ENCODE results near the gene TMEM212. TPM values are rescaled to one million over a fixed set of nuclear protein-coding genes. Genes with fewer than 3 reads are reported as not detected.
A peak's percentile ranks its signal among the peaks of the same experiment; 100 is the strongest.
"Not testable (repeated sequence)": the region's sequence is repeated elsewhere in the genome, so short reads cannot be mapped to it uniquely, and the experiment has no call there.

Gene TMEM212
- polyA plus RNA-seq, 2 donors: not detected

DNA sequence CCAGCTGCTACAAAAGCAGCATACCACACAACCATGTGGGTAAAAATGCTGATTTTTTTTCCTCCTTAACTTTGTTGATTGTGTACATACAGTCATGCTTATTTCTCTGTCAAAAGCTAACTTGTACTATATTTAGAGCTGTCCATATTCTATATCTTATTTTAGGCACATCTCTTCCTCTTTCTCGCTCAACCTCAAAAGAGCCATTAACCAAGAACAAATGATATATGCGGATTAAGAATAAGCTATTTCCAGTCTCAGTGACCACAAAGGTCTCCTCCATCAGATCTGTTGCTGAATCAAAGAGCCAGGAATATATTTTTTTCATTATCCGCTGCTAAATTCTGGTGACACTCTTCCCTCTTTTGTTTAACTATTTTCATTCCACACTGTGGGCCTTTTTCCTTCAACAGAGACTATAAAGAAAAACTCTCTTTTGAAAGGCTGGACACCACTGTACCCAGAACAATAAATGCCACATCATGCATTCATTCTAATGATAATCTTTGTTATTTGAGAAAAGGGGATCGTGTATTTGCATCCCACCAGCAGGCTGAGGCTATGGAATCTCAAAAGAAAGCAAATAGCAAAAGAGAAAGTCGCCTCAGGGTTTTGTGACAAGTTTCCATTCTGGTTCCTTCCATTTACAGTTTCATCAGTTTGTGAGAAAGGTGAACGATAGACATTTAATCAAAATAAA lies 8.0 kb downstream of the TMEM212 start:
- Histone ChIP-seq H3K4me1 (ENCODE audit: control insufficient read depth in 2 of 2, insufficient read depth in 2 of 2, low read length in 1 of 2) (peaks cover 0 to 2% of the 10 kb centered on the region in 2 donors), H3K27ac (ENCODE audit: low read depth in 2 of 2, low read length in 1 of 2) (no peak overlapping the region), H3K9me3 (ENCODE audit: control insufficient read depth in 2 of 2, insufficient read depth in 1 of 2, low read depth in 1 of 2, low read length in 1 of 2) (no peaks in the 10 kb centered on the region), H3K36me3 (ENCODE audit: control insufficient read depth in 2 of 2, insufficient read depth in 2 of 2, low read length in 1 of 2) (no peaks in the 10 kb centered on the region), H3K27me3 (ENCODE audit: control insufficient read depth in 1 of 2, insufficient read depth in 2 of 2, low read length in 2 of 2) (no peaks in the 10 kb centered on the region), H3K4me3 (ENCODE audit: low read depth in 1 of 2, low read length in 2 of 2) (no peak overlapping the region)
- WGBS, 2 donors: 81 to 83% methylated on average over 6 of the region's 6 CpGs

DNA sequence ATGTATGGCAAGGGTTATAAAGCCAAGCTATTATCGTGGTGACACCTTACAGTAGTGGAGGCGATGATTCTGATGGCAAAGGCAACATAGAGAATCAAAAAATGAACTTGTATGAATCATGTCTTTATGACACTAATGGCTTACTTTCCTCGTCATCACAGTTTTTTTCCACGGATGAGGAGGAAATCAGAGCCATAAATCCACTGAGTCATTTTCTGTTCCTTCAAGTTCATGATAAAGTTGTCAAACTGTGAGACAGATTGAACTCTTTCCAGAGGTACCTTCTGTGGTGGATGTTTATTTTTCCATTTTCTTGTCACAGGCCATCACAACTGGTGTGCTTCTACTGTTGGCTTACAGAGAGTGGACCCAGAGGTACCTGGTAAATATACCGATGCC lies 8.5 kb downstream of the TMEM212 start:
- Histone ChIP-seq H3K27ac (ENCODE audit: low read depth in 2 of 2, low read length in 1 of 2) (no peak overlapping the region), H3K4me3 (ENCODE audit: low read depth in 1 of 2, low read length in 2 of 2) (no peak overlapping the region), H3K36me3 (ENCODE audit: control insufficient read depth in 2 of 2, insufficient read depth in 2 of 2, low read length in 1 of 2) (no peaks in the 10 kb centered on the region), H3K27me3 (ENCODE audit: control insufficient read depth in 1 of 2, insufficient read depth in 2 of 2, low read length in 2 of 2) (no peaks in the 10 kb centered on the region), H3K9me3 (ENCODE audit: control insufficient read depth in 2 of 2, insufficient read depth in 1 of 2, low read depth in 1 of 2, low read length in 1 of 2) (no peaks in the 10 kb centered on the region), H3K4me1 (ENCODE audit: control insufficient read depth in 2 of 2, insufficient read depth in 2 of 2, low read length in 1 of 2) (peaks cover 0 to 2% of the 10 kb centered on the region in 2 donors)
- WGBS, 2 donors: 52 to 67% methylated on average over 5 of the region's 5 CpGs

DNA sequence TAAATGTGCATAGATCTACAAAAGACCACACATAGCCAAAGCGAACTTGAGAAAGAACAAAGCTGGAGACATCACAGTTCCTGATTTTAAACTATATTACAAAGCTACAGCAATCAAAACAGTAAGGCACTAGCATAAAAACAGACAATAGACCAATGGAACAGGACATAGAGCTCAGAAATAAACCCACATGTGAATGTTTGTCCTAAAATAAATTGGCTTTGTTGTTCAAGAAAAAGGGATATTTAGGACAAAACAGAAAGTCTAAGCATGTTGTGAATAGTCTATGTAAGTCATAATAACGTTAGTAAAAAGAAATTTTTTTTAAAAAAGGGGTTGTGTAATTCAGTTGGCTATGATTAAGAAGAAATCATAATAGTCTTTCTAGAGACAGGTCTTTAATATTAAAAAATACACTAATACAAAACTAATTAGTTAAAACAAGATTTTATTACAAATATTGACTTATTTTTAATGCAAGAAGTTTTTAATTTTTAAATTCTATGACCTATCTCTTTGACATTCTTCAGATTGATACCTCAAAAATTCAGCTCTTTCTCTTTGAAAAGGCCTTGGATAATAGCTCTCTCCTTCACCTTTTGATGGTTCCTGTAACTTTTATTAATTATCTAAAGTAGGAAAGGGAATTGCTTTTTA lies 11.6 kb downstream of the TMEM212 start:
- Histone ChIP-seq H3K27ac (ENCODE audit: low read depth in 2 of 2, low read length in 1 of 2) (no peak overlapping the region), H3K4me1 (ENCODE audit: control insufficient read depth in 2 of 2, insufficient read depth in 2 of 2, low read length in 1 of 2) (no peaks in the 10 kb centered on the region), H3K9me3 (ENCODE audit: control insufficient read depth in 2 of 2, insufficient read depth in 1 of 2, low read depth in 1 of 2, low read length in 1 of 2) (no peaks in the 10 kb centered on the region), H3K27me3 (ENCODE audit: control insufficient read depth in 1 of 2, insufficient read depth in 2 of 2, low read length in 2 of 2) (no peaks in the 10 kb centered on the region), H3K36me3 (ENCODE audit: control insufficient read depth in 2 of 2, insufficient read depth in 2 of 2, low read length in 1 of 2) (no peaks in the 10 kb centered on the region), H3K4me3 (ENCODE audit: low read depth in 1 of 2, low read length in 2 of 2) (no peak overlapping the region)
- 85 to 88% methylated on average over 2 of the region's 2 CpGs for WGBS, 2 donors

DNA sequence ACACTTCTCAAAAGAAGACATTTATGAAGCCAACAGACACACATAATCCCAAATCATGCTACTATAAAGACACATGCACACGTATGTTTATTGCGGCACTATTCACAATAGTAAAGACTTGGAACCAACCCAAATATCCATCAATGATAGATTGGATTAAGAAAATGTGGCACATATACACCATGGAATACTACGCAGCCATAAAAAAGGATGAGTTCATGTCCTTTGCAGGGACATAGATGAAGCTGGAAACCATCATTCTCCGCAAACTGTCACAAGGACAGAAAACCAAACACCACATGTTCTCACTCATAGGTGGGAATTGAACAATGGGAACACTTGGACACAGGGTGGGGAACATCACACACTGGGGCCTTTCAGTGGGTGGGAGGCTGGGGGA lies 15.6 kb downstream of the TMEM212 start:
- 95 to 97% methylated on average over 4 of the region's 4 CpGs for WGBS, 2 donors
- not testable (repeated sequence) for H3K27ac ChIP-seq (ENCODE audit: low read depth in 2 of 2, low read length in 1 of 2); H3K27me3 ChIP-seq (ENCODE audit: control insufficient read depth in 1 of 2, insufficient read depth in 2 of 2, low read length in 2 of 2); H3K4me1 ChIP-seq (ENCODE audit: control insufficient read depth in 2 of 2, insufficient read depth in 2 of 2, low read length in 1 of 2); H3K36me3 ChIP-seq (ENCODE audit: control insufficient read depth in 2 of 2, insufficient read depth in 2 of 2, low read length in 1 of 2); H3K9me3 ChIP-seq (ENCODE audit: control insufficient read depth in 2 of 2, insufficient read depth in 1 of 2, low read depth in 1 of 2, low read length in 1 of 2); H3K4me3 ChIP-seq (ENCODE audit: low read depth in 1 of 2, low read length in 2 of 2)

- WGBS, 2 donors: 35 to 41% methylated on average over 6 of the region's 6 CpGs
- Histone ChIP-seq H3K4me3 (ENCODE audit: low read depth in 1 of 2, low read length in 2 of 2) (no peak overlapping the region), H3K9me3 (ENCODE audit: control insufficient read depth in 2 of 2, insufficient read depth in 1 of 2, low read depth in 1 of 2, low read length in 1 of 2) (no peaks in the 10 kb centered on the region), H3K4me1 (ENCODE audit: control insufficient read depth in 2 of 2, insufficient read depth in 2 of 2, low read length in 1 of 2) (peaks cover 0 to 3% of the 10 kb centered on the region in 2 donors), H3K27me3 (ENCODE audit: control insufficient read depth in 1 of 2, insufficient read depth in 2 of 2, low read length in 2 of 2) (no peaks in the 10 kb centered on the region), H3K27ac (ENCODE audit: low read depth in 2 of 2, low read length in 1 of 2) (peak overlapping the region in 1 of 2 donors; percentile 13), H3K36me3 (ENCODE audit: control insufficient read depth in 2 of 2, insufficient read depth in 2 of 2, low read length in 1 of 2) (no peaks in the 10 kb centered on the region)
Observed at GRCh38 chr3:171860830-171861535, 17.8 kb downstream of the TMEM212 start.

- no peaks in the 10 kb centered on the region for H3K9me3 ChIP-seq (ENCODE audit: control insufficient read depth in 2 of 2, insufficient read depth in 1 of 2, low read depth in 1 of 2, low read length in 1 of 2)
- peaks cover 0 to 3% of the 10 kb centered on the region in 2 donors for H3K4me1 ChIP-seq (ENCODE audit: control insufficient read depth in 2 of 2, insufficient read depth in 2 of 2, low read length in 1 of 2)
- H3K27me3 ChIP-seq (ENCODE audit: control insufficient read depth in 1 of 2, insufficient read depth in 2 of 2, low read length in 2 of 2): no peaks in the 10 kb centered on the region
- no peak overlapping the region for H3K4me3 ChIP-seq (ENCODE audit: low read depth in 1 of 2, low read length in 2 of 2)
- no peaks in the 10 kb centered on the region for H3K36me3 ChIP-seq (ENCODE audit: control insufficient read depth in 2 of 2, insufficient read depth in 2 of 2, low read length in 1 of 2)
- WGBS, 2 donors: 80 to 94% methylated on average over 2 of the region's 2 CpGs
- no peak overlapping the region for H3K27ac ChIP-seq (ENCODE audit: low read depth in 2 of 2, low read length in 1 of 2)
Observed at GRCh38 chr3:171862392-171862791, 19.2 kb downstream of the TMEM212 start.

- Histone ChIP-seq H3K36me3 (ENCODE audit: control insufficient read depth in 2 of 2, insufficient read depth in 2 of 2, low read length in 1 of 2) (no peaks in the 10 kb centered on the region), H3K9me3 (ENCODE audit: control insufficient read depth in 2 of 2, insufficient read depth in 1 of 2, low read depth in 1 of 2, low read length in 1 of 2) (no peaks in the 10 kb centered on the region), H3K4me1 (ENCODE audit: control insufficient read depth in 2 of 2, insufficient read depth in 2 of 2, low read length in 1 of 2) (peaks cover 0 to 3% of the 10 kb centered on the region in 2 donors), H3K27ac (ENCODE audit: low read depth in 2 of 2, low read length in 1 of 2) (no peak overlapping the region), H3K27me3 (ENCODE audit: control insufficient read depth in 1 of 2, insufficient read depth in 2 of 2, low read length in 2 of 2) (no peaks in the 10 kb centered on the region), H3K4me3 (ENCODE audit: low read depth in 1 of 2, low read length in 2 of 2) (no peak overlapping the region)
- 54 to 61% methylated on average over 11 of the region's 11 CpGs for WGBS, 2 donors
Observed at GRCh38 chr3:171862993-171863521, 19.9 kb downstream of the TMEM212 start.

DNA sequence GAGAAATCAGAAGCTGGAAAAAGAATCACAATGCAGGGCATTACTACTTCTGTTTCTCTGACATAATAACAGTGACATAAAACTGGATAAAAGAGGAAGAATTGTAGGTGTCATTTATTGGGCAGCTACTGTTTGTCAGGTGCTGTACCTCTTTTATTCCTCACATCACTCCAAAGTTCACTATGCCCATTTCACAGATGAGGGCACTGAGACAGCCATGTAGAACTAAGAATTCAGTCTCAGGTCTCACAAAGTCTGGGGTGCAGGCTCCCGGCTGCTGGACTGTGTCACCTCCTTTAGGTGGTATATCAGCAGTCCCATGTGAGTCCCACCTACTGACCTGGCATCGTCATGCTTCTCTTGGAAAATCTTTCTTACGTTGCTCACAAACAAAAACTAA lies 20.8 kb downstream of the TMEM212 start:
- no peaks in the 10 kb centered on the region for H3K9me3 ChIP-seq (ENCODE audit: control insufficient read depth in 2 of 2, insufficient read depth in 1 of 2, low read depth in 1 of 2, low read length in 1 of 2)
- WGBS, 2 donors: 85 to 90% methylated on average over 3 of the region's 3 CpGs
- H3K36me3 ChIP-seq (ENCODE audit: control insufficient read depth in 2 of 2, insufficient read depth in 2 of 2, low read length in 1 of 2): no peaks in the 10 kb centered on the region
- H3K27ac ChIP-seq (ENCODE audit: low read depth in 2 of 2, low read length in 1 of 2): no peak overlapping the region
- H3K4me3 ChIP-seq (ENCODE audit: low read depth in 1 of 2, low read length in 2 of 2): no peak overlapping the region
- no peaks in the 10 kb centered on the region for H3K27me3 ChIP-seq (ENCODE audit: control insufficient read depth in 1 of 2, insufficient read depth in 2 of 2, low read length in 2 of 2)
- H3K4me1 ChIP-seq (ENCODE audit: control insufficient read depth in 2 of 2, insufficient read depth in 2 of 2, low read length in 1 of 2): peaks cover 0 to 3% of the 10 kb centered on the region in 2 donors

DNA sequence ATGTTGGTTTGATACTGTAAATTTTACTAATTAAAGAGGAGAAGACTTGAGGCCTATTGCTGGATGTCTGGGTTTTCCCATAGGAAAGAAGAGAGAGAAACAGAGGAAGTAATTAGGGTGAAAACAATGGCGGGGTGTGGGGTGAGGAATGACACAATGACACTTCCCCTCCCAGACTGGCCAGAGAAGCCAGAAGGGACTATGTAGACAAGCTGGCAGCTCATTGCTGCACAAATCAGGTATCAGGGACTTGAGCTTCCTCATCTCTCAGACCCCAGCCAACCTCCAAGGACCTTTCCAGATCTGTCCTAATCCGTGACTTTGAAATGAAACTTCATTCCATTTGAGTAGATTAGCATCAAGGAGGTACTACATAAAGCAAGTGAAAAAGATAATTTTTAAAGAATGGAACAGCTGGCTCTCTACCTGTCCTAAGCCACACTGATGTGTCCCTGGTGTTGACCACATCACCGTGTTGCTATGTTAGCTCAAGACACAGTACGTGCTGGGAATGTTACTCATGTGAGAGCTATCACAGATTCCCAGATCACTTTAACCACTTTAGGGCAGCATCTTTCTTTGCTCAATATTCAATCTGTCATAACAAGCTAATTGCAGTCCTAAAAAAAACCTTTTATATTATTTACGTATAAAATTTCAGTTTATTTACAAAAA lies 22.2 kb downstream of the TMEM212 start:
- Histone ChIP-seq H3K27me3 (ENCODE audit: control insufficient read depth in 1 of 2, insufficient read depth in 2 of 2, low read length in 2 of 2) (no peaks in the 10 kb centered on the region), H3K9me3 (ENCODE audit: control insufficient read depth in 2 of 2, insufficient read depth in 1 of 2, low read depth in 1 of 2, low read length in 1 of 2) (no peaks in the 10 kb centered on the region), H3K36me3 (ENCODE audit: control insufficient read depth in 2 of 2, insufficient read depth in 2 of 2, low read length in 1 of 2) (no peaks in the 10 kb centered on the region), H3K4me1 (ENCODE audit: control insufficient read depth in 2 of 2, insufficient read depth in 2 of 2, low read length in 1 of 2) (peaks cover 0 to 3% of the 10 kb centered on the region in 2 donors), H3K27ac (ENCODE audit: low read depth in 2 of 2, low read length in 1 of 2) (no peak overlapping the region), H3K4me3 (ENCODE audit: low read depth in 1 of 2, low read length in 2 of 2) (no peak overlapping the region)
- WGBS, 2 donors: 73 to 74% methylated on average over 5 of the region's 5 CpGs

Data from esophagus (tissue), 2 donors.